Heart left ventricle (tissue), 13 donors: ENCODE results near the gene CCT3.

ENCODE experiments used
- POLR2A ChIP-seq, 2 donors: fragments of 450-650 bp; IDR thresholded peaks; one replicate each; pipeline ENCODE4 v1.6.1; 2017; ENCODE audit warnings: antibody characterized with exemption in 2 of 2, mild to moderate bottlenecking in 2 of 2, moderate library complexity in 2 of 2
- TF ChIP-seq, protein P1 (sequence below), 12 donors: fragments of 200-600 bp; sonication (generic) in 4 of 12; IDR thresholded peaks; one replicate each; pipeline versions ENCODE4 v1.5.0 to v1.8.0; 2018 to 2022; ENCODE audit warnings: antibody characterized with exemption in 12 of 12, mild to moderate bottlenecking in 5 of 12
- donor health status: ischemic (EF 13 %, LVEDD 7.1; RV severe dilation, severe dysfunction).
- donor health status: DM: no; HTN: yes; CAD: no.
- donor health status: DM: no; HTN: no; CAD: no.
- donor health status: ischemic (EF 25% LVEDD 6.9; RV normal size, moderate dysfunction).
- donor health status: ischemic (EF 25% LVEDD 5.7; RV mildly dilated, moderate dysfunction).
- donor health status: ischemic (EF 35%, LVEDD 5.7; RV mildly dilated, moderate dysfunction).
- donor health status: nonischemic (EF 11% LVEDD 7.7; RV severe dilation, severe dysfunction).
- donor health status: DM: yes; HTN: yes; CAD: no.
- donor health status: PGD.
- donor health status: ischemic (EF 29% LVEDD 5.4; RV normal size, mild dysfunction).
- donor health status: nonischemic (EF 23%, LVEDD 6.1; RV moderate dilation, normal function).

GRCh38 chr1:156357977-156358376 is 19.9 kb upstream of the CCT3 start:
- no peak for TF ChIP-seq POLR2A (IDR thresholded peaks at IDR 0.05)
- TF ChIP-seq, protein P1, sequence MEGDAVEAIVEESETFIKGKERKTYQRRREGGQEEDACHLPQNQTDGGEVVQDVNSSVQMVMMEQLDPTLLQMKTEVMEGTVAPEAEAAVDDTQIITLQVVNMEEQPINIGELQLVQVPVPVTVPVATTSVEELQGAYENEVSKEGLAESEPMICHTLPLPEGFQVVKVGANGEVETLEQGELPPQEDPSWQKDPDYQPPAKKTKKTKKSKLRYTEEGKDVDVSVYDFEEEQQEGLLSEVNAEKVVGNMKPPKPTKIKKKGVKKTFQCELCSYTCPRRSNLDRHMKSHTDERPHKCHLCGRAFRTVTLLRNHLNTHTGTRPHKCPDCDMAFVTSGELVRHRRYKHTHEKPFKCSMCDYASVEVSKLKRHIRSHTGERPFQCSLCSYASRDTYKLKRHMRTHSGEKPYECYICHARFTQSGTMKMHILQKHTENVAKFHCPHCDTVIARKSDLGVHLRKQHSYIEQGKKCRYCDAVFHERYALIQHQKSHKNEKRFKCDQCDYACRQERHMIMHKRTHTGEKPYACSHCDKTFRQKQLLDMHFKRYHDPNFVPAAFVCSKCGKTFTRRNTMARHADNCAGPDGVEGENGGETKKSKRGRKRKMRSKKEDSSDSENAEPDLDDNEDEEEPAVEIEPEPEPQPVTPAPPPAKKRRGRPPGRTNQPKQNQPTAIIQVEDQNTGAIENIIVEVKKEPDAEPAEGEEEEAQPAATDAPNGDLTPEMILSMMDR (IDR thresholded peaks at IDR 0.05) = no peak
